NCI-H2107 treated with DMSO at 0.1 percent for 48 hours (cell line): ENCODE measurements around the gene FREM3.

ENCODE experiments used
- DNase-seq: peaks from one replicate; lab custom pipeline; 2025; ENCODE audit not compliant: unreplicated experiment; lab: John Stamatoyannopoulos, UW

Gene FREM3

GRCh38 chr4:143668930-143669552 is 31.4 kb downstream of the FREM3 start:
- no peak for DNase-seq

DNA sequence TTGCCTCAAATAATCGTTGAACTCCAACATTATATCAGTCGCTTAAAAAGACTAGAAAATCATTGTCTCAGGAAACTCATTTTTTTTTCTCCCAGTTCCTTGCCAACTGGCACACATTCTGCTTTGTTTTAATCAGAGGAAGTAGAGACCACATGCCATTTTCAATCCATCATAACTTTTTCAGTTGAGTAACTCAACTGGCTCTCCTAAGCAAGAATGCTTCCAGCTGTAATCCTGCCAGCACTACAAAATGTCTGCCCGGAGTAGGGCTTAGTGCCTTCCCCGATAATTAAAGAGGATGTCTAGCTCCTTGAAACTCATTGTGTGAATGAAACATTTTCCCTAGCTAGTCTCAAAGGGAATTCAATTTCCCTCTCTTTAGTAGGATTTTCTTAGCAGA is 33.0 kb downstream of the FREM3 start:
- no peak for DNase-seq

- DNase-seq = no peak
Measured at GRCh38 chr4:143658336-143658735, 42.1 kb downstream of the FREM3 start.

DNA sequence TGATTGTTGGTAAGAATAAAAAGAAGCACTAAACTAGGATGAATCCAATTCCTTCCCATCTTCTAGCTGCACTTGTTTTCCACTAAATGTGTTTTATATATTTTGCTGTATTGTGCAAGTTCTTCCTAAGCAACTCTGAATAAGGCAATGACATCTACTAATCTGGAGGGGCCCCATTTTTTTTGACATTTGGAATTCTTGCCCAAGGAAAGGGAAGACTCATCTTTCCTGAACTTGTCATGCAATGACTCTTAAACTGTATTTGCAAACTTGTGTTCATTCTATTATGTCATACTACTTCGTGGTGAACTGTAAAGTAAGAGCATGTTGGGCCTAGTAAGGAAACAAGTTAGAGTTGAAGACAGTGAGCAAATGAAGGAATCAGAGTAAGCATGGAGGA is 45.9 kb downstream of the FREM3 start:
- no peak for DNase-seq

- no peak for DNase-seq
Measured at GRCh38 chr4:143653031-143653430, 47.4 kb downstream of the FREM3 start.

DNA sequence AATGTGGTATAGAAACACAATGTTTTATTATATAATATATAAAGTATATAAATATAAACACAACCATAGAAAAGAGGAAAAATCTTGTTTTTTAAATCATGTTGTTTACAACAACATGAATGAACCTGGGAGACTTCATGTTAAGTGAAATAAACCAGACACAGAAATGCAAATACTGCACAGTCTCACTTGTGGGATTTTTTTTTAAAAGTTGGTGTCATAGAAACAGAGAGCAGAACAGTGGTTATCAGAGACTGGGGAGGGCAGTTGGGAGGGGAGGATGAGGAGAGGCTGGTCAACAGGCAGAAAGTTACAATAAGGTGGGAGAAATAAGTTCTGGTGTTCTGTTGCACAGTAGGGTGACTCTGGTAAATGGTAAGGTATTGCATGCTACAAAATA is 57.1 kb downstream of the FREM3 start:
- DNase-seq = no peak

DNA sequence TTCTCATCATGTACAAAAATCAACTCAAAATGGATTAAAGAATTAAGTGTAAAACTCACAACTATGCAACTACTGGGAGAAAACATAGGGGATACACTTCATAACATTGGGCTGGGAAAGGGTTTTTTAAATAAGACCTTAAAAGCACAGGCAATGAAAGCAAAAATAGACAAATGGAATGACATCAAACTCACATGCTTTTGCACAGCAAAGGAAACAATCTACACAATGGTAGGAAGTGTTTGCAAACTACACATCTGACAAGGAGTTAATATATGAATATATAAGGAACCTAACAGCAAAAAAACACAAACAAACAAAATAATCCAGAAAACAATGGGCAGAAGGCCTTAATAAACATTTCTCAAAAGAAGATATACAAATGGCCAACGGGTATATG is 57.9 kb downstream of the FREM3 start:
- DNase-seq = no peak

DNA sequence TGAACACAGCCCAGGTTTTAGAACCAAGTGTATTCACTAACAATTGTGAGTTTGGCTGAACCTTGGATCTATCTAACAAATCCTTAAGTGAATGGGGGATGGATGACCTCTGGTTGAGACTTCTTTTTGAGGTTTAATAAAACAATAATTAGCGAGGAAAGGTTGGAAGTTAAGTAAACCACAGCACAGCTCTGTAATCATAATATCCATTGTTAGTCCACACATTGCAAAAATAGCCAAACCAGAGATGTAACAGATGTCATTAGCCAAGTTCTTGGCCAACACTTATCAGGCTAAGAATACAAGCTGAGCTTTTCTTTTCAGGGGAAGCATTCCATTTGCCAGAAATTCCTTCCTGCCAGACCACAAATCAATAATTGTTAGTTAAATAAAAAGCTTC is 59.1 kb downstream of the FREM3 start:
- DNase-seq = no peak

GRCh38 chr4:143634763-143635162 is 65.7 kb downstream of the FREM3 start:
- no peak for DNase-seq

- DNase-seq = no peak
Measured at GRCh38 chr4:143633833-143634232, 66.6 kb downstream of the FREM3 start.

- no peak for DNase-seq
Measured at GRCh38 chr4:143626134-143626911, 74.2 kb downstream of the FREM3 start.

- DNase-seq = no peak
Measured at GRCh38 chr4:143625632-143626031, 74.8 kb downstream of the FREM3 start.

DNA sequence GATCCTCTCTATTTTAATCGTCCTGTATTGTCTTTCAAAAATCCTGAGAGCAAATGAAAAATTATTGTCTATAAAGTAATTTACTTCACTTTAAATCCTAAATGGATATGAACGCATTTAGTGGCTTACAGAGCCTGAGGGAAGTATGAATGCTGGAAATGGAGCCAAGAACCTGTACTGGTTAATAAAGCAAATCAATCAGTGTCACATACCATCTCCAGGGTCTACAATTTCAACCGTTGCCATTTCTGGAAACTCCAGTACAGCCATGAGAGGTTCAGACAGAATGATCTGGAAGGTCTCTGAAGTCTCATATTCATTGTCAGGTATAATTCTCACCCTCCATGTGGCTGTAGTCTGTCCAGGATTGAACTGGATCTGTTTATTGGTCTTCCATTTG is 76.6 kb downstream of the FREM3 start:
- no peak for DNase-seq

DNA sequence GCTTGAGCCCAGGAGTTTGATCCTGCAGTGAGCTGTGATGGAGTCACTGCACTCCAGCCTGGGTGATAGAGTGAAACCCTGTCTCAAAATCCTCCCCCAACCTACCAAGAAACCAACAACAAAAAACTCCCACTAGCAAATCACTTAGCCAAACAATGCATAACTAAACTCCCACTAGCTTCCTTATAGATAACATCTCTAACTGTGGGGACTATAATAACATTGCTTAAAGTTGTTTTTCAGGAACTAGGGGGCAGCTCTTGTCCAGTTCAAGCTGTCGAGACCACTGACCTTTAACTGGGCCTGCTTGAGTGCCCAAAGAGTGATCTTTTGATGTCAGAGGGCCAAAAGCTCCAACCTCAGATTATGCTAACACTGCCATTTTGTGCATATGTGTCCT is 81.7 kb downstream of the FREM3 start:
- DNase-seq = no peak

GRCh38 chr4:143617994-143618679 is 82.3 kb downstream of the FREM3 start:
- no peak for DNase-seq

- DNase-seq = peak; percentile 4
Measured at GRCh38 chr4:143616771-143617170, 83.7 kb downstream of the FREM3 start.

DNA sequence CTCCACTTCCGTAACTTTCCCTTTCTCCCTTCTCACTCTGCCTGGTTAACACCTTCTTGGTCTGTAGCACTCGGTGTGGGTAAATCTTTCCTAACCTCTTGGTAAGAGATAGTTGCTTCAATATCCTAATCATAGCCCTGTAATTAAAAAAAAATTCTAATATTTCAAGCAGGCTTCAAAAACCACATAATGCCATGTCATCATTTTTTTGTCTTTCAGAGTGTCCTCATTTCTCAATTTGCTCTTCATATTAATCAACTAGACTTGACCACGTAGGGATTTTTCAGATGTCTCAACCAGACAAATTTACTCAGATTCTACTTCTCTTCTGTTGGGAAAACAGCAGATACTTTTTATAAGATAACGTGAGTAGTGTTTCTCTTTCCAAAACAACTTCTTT is 91.0 kb downstream of the FREM3 start:
- DNase-seq = no peak

DNA sequence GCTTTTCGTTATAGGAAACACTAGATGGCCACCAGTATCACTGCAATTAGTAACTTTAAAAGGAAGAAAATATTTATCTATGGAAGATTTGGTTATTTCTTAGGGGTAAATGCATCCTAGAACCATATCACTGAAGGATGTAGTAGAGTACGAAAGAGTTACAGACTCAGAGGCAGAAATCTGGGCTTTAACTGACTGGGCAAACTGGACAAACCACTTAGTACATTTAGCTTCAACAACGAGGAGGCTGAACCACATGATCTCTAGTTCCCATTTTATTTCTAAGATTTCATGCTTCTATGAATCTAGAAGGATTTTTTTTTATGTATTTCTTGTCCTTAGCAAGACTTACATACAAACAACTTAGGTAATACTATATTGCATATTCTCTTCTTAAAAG is 94.0 kb downstream of the FREM3 start:
- no peak for DNase-seq

DNA sequence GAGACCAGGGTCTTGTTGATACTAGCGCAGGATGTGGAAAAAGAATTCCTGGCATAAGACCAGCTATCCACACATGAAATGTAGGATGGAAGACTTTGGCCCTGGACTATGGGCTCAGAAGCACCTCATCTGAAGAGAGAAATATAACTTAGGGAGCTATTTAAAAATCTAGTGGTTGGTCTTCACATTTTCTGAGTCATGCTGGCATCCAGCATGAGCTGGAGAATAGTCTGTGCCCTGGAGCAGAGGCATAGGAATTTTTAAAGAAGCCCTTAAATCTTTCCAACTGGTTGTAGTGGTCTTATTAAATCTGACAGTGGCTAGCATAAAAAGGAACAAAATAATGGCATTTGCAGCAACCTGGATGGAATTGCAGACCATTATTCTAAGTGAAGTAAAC is 100.6 kb downstream of the FREM3 start:
- no peak for DNase-seq

- no peak for DNase-seq
Measured at GRCh38 chr4:143598816-143599215, 101.7 kb downstream of the FREM3 start.

DNA sequence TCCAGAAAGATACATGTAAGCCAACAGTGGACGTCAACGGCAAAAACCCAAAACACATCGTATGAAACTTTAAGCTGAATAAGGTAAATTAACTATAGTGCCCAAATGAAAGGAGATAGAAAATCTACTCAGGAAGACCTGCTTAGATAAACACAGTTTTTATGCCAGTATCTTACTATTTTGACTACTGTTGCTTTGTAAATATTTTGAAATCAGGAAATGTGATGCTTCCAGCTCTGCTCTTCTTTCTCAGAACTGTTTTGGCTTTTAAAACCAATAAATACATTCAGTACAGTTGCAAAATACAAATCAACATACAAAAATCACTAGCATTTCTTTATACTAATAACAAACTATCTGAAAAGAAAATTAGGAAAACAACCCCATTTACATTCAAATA is 103.2 kb downstream of the FREM3 start:
- no peak for DNase-seq

GRCh38 chr4:143587703-143588102 is 112.8 kb downstream of the FREM3 start:
- no peak for DNase-seq
